Right atrium auricular region (tissue), 2 donors: ENCODE data around the gene LRRC4B. TPM values are rescaled to one million over a fixed set of nuclear protein-coding genes. Genes with fewer than 3 reads are reported as not detected.

ENCODE experiments used
- DNase-seq: peaks from one replicate; pipeline ENCODE4 v3.0.0-alpha.2; 2019; ENCODE audit warnings: low spot score
- H3K27ac ChIP-seq, 2 donors: fragments of 200-600 bp; sonication (generic); 1 replicate in 1 of 2; 2 replicates in 1 of 2; pipeline ENCODE4 v1.5.1; 2016 to 2019
- H3K27me3 ChIP-seq, 2 donors: fragments of 200-600 bp; sonication (generic); one replicate each; pipeline versions ENCODE4 v1.5.1 to v1.6.0; 2017 to 2019
- H3K36me3 ChIP-seq: fragments of 200-600 bp; sonication (generic); one replicate; pipeline ENCODE4 v1.5.1; 2016
- H3K4me1 ChIP-seq, 2 donors: fragments of 200-600 bp; sonication (generic); one replicate each; pipeline versions ENCODE4 v1.5.1 to v1.6.0; 2017 to 2019
- H3K4me3 ChIP-seq, 2 donors: fragments of 200-600 bp; sonication (generic); 1 replicate in 1 of 2; 2 replicates in 1 of 2; pipeline ENCODE4 v1.5.1; 2017 to 2019; ENCODE audit warnings: mild to moderate bottlenecking in 1 of 2, moderate library complexity in 1 of 2
- H3K9me3 ChIP-seq, 2 donors: fragments of 200-600 bp; sonication (generic); one replicate each; pipeline ENCODE4 v1.5.1; 2019
- total RNA-seq, 2 donors: library from RNA; depleted of rRNA; stranded (reverse); fragments of >200 nt; gene quantifications; one replicate each; pipeline ENCODE4 v1.1.0, GENCODE V29; 2016
- TF ChIP-seq, protein P1 (sequence below), 2 donors: fragments of 200-600 bp; sonication (generic); IDR thresholded peaks; one replicate each; pipeline ENCODE4 v1.5.1; 2019; ENCODE audit warnings: antibody characterized with exemption in 2 of 2

The LRRC4B gene
- total RNA-seq, 2 donors from 2014 or later: 1.6 to 2.0 TPM

DNA sequence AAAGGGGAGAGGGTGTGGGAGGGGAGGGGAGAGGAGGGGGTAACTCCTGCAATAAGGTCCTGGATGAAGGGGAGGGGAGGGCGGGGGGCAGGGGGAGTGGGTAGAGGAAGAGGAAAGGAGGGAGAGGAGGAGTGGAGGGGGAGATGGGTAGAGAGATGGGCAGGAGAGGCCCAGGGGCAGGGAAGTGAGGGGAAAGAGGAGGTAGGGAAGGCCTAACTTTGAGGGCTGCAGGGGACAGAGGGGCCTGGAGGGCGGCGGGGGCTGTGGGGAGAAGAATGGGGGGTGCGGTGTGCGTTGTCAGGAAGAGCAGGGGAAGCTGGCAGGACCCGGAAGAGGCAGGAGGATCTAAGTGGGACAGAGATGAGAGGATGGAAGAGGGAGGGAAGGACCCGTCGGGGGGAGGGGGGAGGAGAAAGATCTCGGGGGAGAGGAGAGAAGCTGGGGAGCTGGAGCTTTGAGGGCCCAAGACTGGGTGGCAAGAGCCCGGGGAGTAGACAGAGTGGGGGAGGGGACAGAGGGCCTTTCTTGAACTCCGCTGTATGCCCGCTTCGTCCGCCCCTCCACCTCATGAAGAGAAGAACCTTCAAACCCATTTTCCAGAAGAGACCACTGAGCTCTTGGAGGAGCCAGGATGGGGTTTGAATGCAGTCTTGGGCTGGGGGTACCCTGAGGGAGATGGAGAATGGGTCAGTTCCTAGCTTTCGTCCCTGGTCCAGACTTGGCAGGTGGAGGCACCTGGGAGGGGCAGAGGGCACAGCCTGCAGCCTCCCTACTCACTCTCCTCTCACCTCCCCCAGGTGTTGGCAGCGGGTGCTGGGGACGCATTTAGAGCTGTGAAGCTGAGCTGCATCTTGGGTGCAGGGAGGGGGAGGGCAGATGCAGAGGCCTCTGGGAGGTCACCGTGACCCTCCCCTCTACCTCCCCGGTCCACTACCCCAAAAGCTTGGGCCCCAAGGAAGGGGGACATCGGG is 778 bp upstream of the LRRC4B start:
- TF ChIP-seq, protein P1, sequence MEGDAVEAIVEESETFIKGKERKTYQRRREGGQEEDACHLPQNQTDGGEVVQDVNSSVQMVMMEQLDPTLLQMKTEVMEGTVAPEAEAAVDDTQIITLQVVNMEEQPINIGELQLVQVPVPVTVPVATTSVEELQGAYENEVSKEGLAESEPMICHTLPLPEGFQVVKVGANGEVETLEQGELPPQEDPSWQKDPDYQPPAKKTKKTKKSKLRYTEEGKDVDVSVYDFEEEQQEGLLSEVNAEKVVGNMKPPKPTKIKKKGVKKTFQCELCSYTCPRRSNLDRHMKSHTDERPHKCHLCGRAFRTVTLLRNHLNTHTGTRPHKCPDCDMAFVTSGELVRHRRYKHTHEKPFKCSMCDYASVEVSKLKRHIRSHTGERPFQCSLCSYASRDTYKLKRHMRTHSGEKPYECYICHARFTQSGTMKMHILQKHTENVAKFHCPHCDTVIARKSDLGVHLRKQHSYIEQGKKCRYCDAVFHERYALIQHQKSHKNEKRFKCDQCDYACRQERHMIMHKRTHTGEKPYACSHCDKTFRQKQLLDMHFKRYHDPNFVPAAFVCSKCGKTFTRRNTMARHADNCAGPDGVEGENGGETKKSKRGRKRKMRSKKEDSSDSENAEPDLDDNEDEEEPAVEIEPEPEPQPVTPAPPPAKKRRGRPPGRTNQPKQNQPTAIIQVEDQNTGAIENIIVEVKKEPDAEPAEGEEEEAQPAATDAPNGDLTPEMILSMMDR (IDR thresholded peaks at IDR 0.05): no peak
- peaks cover 6 to 16% of the 10 kb centered on the region in 2 donors for H3K27me3 ChIP-seq

DNA sequence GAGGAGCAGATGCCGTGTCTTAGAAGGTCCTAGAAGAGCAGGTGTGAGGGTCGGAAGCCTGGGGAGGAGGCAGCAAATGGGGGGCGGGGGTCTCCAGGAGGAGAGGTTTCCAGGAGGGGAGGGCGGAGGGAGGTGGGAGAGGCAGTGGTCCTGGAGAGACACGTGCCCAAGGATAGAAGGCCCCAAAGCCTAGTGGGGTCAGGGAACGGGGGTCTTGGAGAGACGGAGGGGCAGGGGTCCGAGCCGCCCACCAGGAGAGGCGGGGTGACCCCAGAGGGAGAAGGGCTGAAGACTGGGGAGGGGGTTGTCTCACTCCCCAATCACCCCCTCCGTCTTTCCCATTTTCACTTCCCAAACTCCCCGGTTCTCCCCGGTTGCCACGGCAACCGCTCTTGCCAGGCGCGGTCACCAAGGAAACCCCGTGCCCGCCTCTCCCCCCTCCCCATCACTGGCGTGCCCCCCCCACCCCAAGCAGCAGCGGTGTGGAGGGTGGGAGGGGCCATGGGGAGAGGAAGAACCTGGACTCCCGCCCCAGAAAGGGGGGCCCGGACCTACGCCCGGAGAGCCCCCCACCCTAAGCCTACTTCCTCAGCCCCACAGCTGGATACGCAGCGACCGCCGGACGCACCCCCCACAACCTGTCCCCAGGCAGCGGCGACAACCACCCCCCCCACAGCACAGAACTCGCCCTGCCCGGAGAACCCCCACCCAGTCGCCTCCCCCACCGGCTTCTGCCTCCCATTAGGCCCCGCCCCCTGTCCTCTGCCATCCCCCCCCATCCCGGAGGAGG is 988 bp downstream of the LRRC4B start:
- H3K4me3 ChIP-seq: peak overlapping the region in 1 of 2 donors; percentile 47
- H3K9me3 ChIP-seq: no peaks in the 10 kb centered on the region
- TF ChIP-seq, protein P1 (IDR thresholded peaks at IDR 0.05): no peak
- peaks cover 0 to 14% of the 10 kb centered on the region in 2 donors for H3K4me1 ChIP-seq
- H3K36me3 ChIP-seq: no peaks in the 10 kb centered on the region
- no peak for DNase-seq
- no peak overlapping the region for H3K27ac ChIP-seq
- peaks cover 6 to 16% of the 10 kb centered on the region in 2 donors for H3K27me3 ChIP-seq

More for the DNA sequence above, 778 bp upstream of the LRRC4B start:
- Histone ChIP-seq H3K9me3 (no peaks in the 10 kb centered on the region), H3K4me1 (peaks cover 0 to 14% of the 10 kb centered on the region in 2 donors), H3K4me3 (peak overlapping the region in 1 of 2 donors; percentile 47), H3K36me3 (no peaks in the 10 kb centered on the region), H3K27ac (no peak overlapping the region)
- no peak for DNase-seq

GRCh38 chr19:50565984-50566903 is 2.0 kb downstream of the LRRC4B start:
- H3K4me3 ChIP-seq: no peak overlapping the region
- peaks cover 6 to 16% of the 10 kb centered on the region in 2 donors for H3K27me3 ChIP-seq
- H3K27ac ChIP-seq: no peak overlapping the region

GRCh38 chr19:50564229-50565105 is 3.8 kb downstream of the LRRC4B start:
- Histone ChIP-seq H3K9me3 (no peaks in the 10 kb centered on the region), H3K27me3 (peaks cover 6 to 16% of the 10 kb centered on the region in 2 donors), H3K27ac (no peak overlapping the region), H3K36me3 (no peaks in the 10 kb centered on the region), H3K4me1 (peaks cover 0 to 14% of the 10 kb centered on the region in 2 donors), H3K4me3 (no peak overlapping the region)
- no peak for DNase-seq
- TF ChIP-seq, protein P1 (IDR thresholded peaks at IDR 0.05): no peak

More at GRCh38 chr19:50565984-50566903, 2.0 kb downstream of the LRRC4B start:
- Histone ChIP-seq H3K4me1 (peaks cover 0 to 14% of the 10 kb centered on the region in 2 donors), H3K36me3 (no peaks in the 10 kb centered on the region), H3K9me3 (no peaks in the 10 kb centered on the region)
- DNase-seq: no peak
- TF ChIP-seq, protein P1 (IDR thresholded peaks at IDR 0.05): no peak
